Activated CD8-positive, alpha-beta memory T cell treated with anti-CD3 and anti-CD28 coated beads, Interleukin-2, amount 50 U/mL, for 24 hours (primary cell): ENCODE measurements around the gene CDCP2.

Source experiments
- DNase-seq: peaks from one replicate; pipeline ENCODE4 v3.0.0-alpha.2; 2020; ENCODE audit errors: extremely low read depth

CDCP2 gene

GRCh38 chr1:54152696-54153095 is at the start of gene CDCP2:
Gene CDCP2, minus strand, starts transcription at chr1:54153000. Its CDS starts 78 bp downstream, at chr1:54152922.
- no peak for DNase-seq

GRCh38 chr1:54200519-54200997 is 47.8 kb upstream of the CDCP2 start:
- no peak for DNase-seq

GRCh38 chr1:54199765-54200518 is 47.1 kb upstream of the CDCP2 start, which contains the start of the genes CYB5RL and MRPL37:
Gene CYB5RL, minus strand, starts transcription at chr1:54200030. Its CDS starts 4,414 bp downstream, at chr1:54195616.
Gene MRPL37, plus strand, starts transcription at chr1:54200167. Its CDS starts 77 bp downstream, at chr1:54200244.
- DNase-seq = peak; percentile 83

- DNase-seq = no peak
Observed at GRCh38 chr1:54199151-54199764, 46.5 kb upstream of the CDCP2 start.

GRCh38 chr1:54193453-54193852 is 40.7 kb upstream of the CDCP2 start:
- DNase-seq = no peak

- no peak for DNase-seq
Observed at GRCh38 chr1:54191525-54191924, 38.7 kb upstream of the CDCP2 start.

GRCh38 chr1:54190526-54190925 is 37.7 kb upstream of the CDCP2 start:
- no peak for DNase-seq

GRCh38 chr1:54188291-54188690 is 35.5 kb upstream of the CDCP2 start:
- DNase-seq = no peak

GRCh38 chr1:54186056-54186455 is 33.3 kb upstream of the CDCP2 start:
- DNase-seq = no peak

GRCh38 chr1:54180701-54181360 is 28.0 kb upstream of the CDCP2 start:
- DNase-seq = no peak

GRCh38 chr1:54178296-54179070 is 25.7 kb upstream of the CDCP2 start:
- DNase-seq = no peak

GRCh38 chr1:54177726-54178125 is 24.9 kb upstream of the CDCP2 start:
- no peak for DNase-seq

GRCh38 chr1:54176621-54177327 is 24.0 kb upstream of the CDCP2 start:
- DNase-seq = no peak

- no peak for DNase-seq
Observed at GRCh38 chr1:54174106-54174505, 21.3 kb upstream of the CDCP2 start.

- DNase-seq = no peak
Observed at GRCh38 chr1:54173681-54174080, 20.9 kb upstream of the CDCP2 start.

- DNase-seq = no peak
Observed at GRCh38 chr1:54172614-54173599, 20.1 kb upstream of the CDCP2 start.

- no peak for DNase-seq
Observed at GRCh38 chr1:54171606-54172005, 18.8 kb upstream of the CDCP2 start.

GRCh38 chr1:54171016-54171415 is 18.2 kb upstream of the CDCP2 start:
- no peak for DNase-seq

- DNase-seq = no peak
Observed at GRCh38 chr1:54169068-54169467, 16.3 kb upstream of the CDCP2 start.
